Gastroesophageal sphincter (tissue), 4 donors: Measurements from ENCODE around the gene HPS4. TPM values are rescaled to one million over a fixed set of nuclear protein-coding genes. Genes with fewer than 3 reads are reported as not detected.

Experiments
- ATAC-seq: fragments of 150-250 bp; one replicate; pipeline ENCODE4 v1.9.1; 2016; ENCODE audit warnings: mild to moderate bottlenecking, moderate library complexity
- H3K27ac ChIP-seq, 4 donors: fragments of 200-600 bp; sonication (generic) in 3 of 4; 1 replicate in 3 of 4; 2 replicates in 1 of 4; pipeline ENCODE4 v1.5.1; 2016 to 2019
- H3K27me3 ChIP-seq: fragments of 200-600 bp; sonication (generic); one replicate; pipeline ENCODE4 v1.5.1; 2019
- H3K36me3 ChIP-seq, 2 donors: fragments of 200-600 bp; sonication (generic); one replicate each; pipeline ENCODE4 v1.5.1; 2019; ENCODE audit warnings: control low read depth in 1 of 2
- H3K4me1 ChIP-seq, 3 donors: fragments of 200-600 bp; sonication (generic); 1 replicate in 2 of 3; 2 replicates in 1 of 3; pipeline ENCODE4 v1.5.1; 2016 to 2019; ENCODE audit warnings: control low read depth in 2 of 3
- H3K4me3 ChIP-seq, 2 donors: fragments of 200-600 bp; sonication (generic); one replicate each; pipeline ENCODE4 v1.5.1; 2019; ENCODE audit warnings: mild to moderate bottlenecking in 1 of 2, moderate library complexity in 1 of 2
- H3K9me3 ChIP-seq, 3 donors: fragments of 200-600 bp; sonication (generic); one replicate each; pipeline ENCODE4 v1.5.1; 2017 to 2019; ENCODE audit warnings: control low read depth in 2 of 3
- EP300 ChIP-seq: sonication (generic); formaldehyde crosslinking; IDR thresholded peaks from one replicate; pipeline ENCODE4 v1.6.1; 2017; ENCODE audit warnings: antibody characterized with exemption, mild to moderate bottlenecking
- POLR2A ChIP-seq, 2 donors: fragments of 450-650 bp; IDR thresholded peaks; one replicate each; pipeline ENCODE4 v1.6.1; 2017; ENCODE audit warnings: antibody characterized with exemption in 2 of 2, mild to moderate bottlenecking in 2 of 2, moderate library complexity in 1 of 2
- POLR2AphosphoS5 ChIP-seq: sonication (generic); formaldehyde crosslinking; IDR thresholded peaks from one replicate; pipeline ENCODE4 v1.6.1; 2017; ENCODE audit warnings: antibody characterized with exemption
- WGBS, 2 donors: methylation state at CpG; one replicate each; pipeline ENCODE4 v1.1.5; 2018; ENCODE audit warnings: low coverage in 1 of 2; 5-methylcytosine and 5-hydroxymethylcytosine counted together
- total RNA-seq, 4 donors: library from RNA; depleted of rRNA; stranded (reverse); fragments of >200 nt; gene quantifications; one replicate each; pipeline ENCODE4 v1.1.0, GENCODE V29; 2016
- TF ChIP-seq, protein P1 (sequence below), 4 experiments: fragments of 200-600 bp in 2 of 4; fragments of 450-650 bp in 2 of 4; sonication (generic) in 1 of 4; IDR thresholded peaks; one replicate each; pipeline ENCODE4 v1.5.1; 2017 to 2019; ENCODE audit warnings: antibody characterized with exemption in 4 of 4, mild to moderate bottlenecking in 2 of 4, moderate library complexity in 2 of 4

HPS4 gene
- total RNA-seq, 4 donors from 2014 or later: 11.2 to 34.7 (median 20.3) TPM

DNA sequence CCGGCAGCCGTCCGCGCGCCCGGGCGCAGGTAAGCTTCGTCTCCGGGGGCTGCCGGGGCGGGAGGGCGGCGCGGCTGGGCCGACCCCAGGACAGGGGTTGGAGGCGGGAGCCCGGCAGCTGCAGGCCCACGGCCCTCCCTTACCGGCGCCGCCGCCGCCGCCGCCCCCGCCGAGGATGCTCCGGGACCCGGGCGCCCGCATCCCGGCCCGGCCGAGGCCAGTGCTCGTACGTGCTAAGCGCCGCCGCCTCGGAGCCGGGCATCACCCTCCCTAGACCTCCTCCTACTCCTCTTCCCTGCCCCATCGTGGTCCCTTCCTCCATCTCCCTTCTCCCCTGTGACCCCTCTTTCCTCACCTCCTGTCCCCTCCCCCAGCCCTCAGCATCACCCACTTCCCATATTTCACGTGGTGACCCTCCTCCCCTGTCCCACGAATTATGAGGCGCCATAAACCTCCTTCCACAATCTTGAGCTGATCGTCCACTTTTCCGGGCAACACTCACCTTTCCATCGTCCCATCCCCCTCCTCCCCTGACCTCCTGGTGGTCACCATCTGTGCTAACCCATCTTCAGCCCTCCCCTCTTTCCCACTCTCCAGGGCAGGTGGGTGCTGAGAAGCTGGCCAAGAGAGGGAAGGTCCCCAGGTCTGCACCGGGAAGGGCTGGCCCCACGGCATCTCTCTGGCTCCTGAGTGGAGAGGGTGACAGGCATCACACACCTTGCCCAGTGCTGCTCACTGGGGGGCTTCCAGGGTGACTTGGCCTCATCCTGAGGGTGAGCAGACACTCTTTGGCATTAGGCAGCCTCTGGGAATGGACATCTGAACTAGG is 53.9 kb downstream of the HPS4 start:
- TF ChIP-seq, protein P1, sequence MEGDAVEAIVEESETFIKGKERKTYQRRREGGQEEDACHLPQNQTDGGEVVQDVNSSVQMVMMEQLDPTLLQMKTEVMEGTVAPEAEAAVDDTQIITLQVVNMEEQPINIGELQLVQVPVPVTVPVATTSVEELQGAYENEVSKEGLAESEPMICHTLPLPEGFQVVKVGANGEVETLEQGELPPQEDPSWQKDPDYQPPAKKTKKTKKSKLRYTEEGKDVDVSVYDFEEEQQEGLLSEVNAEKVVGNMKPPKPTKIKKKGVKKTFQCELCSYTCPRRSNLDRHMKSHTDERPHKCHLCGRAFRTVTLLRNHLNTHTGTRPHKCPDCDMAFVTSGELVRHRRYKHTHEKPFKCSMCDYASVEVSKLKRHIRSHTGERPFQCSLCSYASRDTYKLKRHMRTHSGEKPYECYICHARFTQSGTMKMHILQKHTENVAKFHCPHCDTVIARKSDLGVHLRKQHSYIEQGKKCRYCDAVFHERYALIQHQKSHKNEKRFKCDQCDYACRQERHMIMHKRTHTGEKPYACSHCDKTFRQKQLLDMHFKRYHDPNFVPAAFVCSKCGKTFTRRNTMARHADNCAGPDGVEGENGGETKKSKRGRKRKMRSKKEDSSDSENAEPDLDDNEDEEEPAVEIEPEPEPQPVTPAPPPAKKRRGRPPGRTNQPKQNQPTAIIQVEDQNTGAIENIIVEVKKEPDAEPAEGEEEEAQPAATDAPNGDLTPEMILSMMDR (IDR thresholded peaks at IDR 0.05): no peak
- TF ChIP-seq POLR2AphosphoS5 (no peak), POLR2A (IDR thresholded peaks at IDR 0.05) (no peak), EP300 (no peak)

DNA sequence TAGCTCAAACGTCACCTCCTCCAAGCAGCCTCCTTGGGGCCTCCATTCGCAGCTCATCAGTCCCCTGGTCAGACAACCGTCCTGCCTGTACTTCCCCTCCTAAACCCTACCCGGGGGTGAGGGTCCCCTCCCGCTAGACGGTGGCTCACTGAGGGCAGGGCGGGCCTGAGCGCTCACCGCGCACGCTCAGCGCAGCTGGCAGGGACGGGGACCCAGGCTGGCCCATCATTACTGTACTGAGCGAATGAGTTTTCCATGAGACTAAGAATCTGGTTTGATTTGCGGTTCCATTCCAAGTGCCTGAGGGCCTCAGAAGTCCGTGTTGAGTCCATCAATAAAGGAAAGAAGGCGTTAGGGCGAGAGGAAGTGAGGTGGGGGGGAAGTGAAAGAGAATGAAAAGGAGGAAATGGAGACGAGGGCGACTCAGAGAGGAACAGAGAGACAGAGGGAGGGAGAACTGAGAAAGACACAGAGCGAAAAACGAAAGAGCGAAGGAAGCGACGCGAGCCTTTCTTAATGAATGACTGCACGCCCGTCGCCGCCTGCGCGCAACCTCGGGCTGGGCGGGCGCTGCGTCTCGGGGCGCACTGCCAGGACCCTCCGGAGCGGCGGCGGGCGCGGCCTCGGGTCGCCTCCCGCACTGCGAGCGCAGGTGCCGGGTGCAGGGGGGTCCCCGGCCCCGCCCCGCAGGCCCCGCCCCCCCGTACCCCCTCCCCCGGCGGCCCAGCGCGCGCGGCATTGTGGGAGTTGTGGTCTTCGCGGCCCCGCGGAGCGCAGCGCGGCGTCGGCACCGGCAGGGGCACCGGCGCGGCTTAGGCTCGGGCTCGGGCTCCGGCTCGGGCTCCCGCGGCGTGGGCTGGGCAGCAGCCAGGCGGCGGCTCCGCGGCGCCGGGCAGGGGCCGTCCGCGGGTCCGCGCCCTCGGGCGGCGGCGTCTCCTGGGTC is 54.8 kb downstream of the HPS4 start, which contains the start of gene ASPHD2:
Gene ASPHD2 (plus strand): TSS at position 746 of the 943 bp plus-strand sequence. CDS start 4,356 bp downstream, outside the sequence.
- ATAC-seq: peak; percentile 82
- TF ChIP-seq POLR2A (IDR thresholded peaks at IDR 0.05) (no peak), EP300 (no peak), POLR2AphosphoS5 (no peak)
- TF ChIP-seq, protein P1 (IDR thresholded peaks at IDR 0.05): no peak
- Histone ChIP-seq H3K4me1 (peaks cover 0 to 20% (median 6%) of the 10 kb centered on the region in 3 donors), H3K4me3 (peak within 1 kb of the TSS; percentile 19 to 57), H3K27ac (peak within 1 kb of the TSS in 3 of 4 donors; percentile 62 to 75 (median 72)), H3K9me3 (no peaks in the 10 kb centered on the region), H3K36me3 (no peaks in the 10 kb centered on the region), H3K27me3 (peaks cover 20% of the 10 kb centered on the region)
- WGBS, 2 donors: 0 to 1% methylated on average over 28 to 29 of the region's 96 CpGs

More for the DNA sequence above, 53.9 kb downstream of the HPS4 start:
- H3K9me3 ChIP-seq: no peaks in the 10 kb centered on the region
- H3K27ac ChIP-seq: peak overlapping the region in 2 of 4 donors; percentile 53 to 75
- H3K27me3 ChIP-seq: peaks cover 26% of the 10 kb centered on the region
- H3K4me1 ChIP-seq: peaks cover 0 to 20% (median 6%) of the 10 kb centered on the region in 3 donors
- 5 to 16% methylated on average over 15 to 18 of the region's 50 CpGs for WGBS, 2 donors
- H3K4me3 ChIP-seq: peak overlapping the region; percentile 3 to 57
- H3K36me3 ChIP-seq: no peaks in the 10 kb centered on the region
- ATAC-seq: peak; percentile 21

DNA sequence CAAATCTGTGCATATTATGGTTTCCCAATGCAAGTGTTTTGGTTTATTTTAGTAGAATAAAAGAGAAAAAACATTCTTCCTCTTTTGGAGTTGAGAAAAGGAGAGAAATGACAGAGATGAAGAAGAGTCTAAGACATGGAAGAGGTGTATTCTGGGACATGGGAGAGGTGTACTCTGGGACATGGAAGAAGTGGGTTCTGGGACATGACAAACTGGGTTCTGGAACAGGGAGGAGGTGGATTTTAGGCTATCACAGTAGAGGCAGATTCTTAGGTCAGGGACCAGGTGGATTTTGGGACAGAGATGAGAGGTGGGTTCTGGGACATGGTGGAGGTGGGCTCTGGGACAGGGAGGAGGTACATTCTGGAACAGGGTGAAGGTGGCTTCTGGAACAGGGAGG is 56.7 kb downstream of the HPS4 start:
- no peak for ATAC-seq
- Histone ChIP-seq H3K4me3 (no peak overlapping the region), H3K27me3 (peaks cover 2% of the 10 kb centered on the region), H3K36me3 (no peaks in the 10 kb centered on the region), H3K9me3 (peaks cover 0 to 14% (median 0%) of the 10 kb centered on the region in 3 donors), H3K27ac (no peak overlapping the region), H3K4me1 (peaks cover 0 to 20% (median 6%) of the 10 kb centered on the region in 3 donors)
- no peak for TF ChIP-seq EP300
- no peak for TF ChIP-seq POLR2AphosphoS5
- TF ChIP-seq, protein P1 (IDR thresholded peaks at IDR 0.05): no peak
- no peak for TF ChIP-seq POLR2A (IDR thresholded peaks at IDR 0.05)

DNA sequence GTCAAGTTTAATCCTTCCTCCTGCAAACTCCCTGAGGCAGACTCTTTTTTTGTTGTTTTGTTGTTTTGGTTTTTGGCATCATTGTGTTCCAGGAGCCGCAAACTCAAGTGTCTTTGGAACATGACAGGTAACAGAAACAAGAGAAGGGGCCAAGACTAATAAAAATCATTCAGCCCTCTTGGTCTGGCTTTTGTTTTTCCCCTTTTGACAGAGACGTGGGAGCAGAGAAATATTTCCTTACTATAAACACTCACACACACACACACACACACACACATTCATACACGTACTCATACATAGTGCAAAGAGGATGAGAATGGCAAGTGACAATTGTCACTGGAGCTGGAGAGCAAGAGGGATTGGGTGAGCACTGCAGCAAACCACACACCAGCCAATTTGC is 65.0 kb downstream of the HPS4 start:
- TF ChIP-seq POLR2AphosphoS5: no peak
- TF ChIP-seq, protein P1 (IDR thresholded peaks at IDR 0.05): no peak
- no peak for TF ChIP-seq EP300
- TF ChIP-seq POLR2A (IDR thresholded peaks at IDR 0.05): no peak
- H3K4me1 ChIP-seq: peaks cover 0 to 24% (median 0%) of the 10 kb centered on the region in 3 donors
- H3K27ac ChIP-seq: no peak overlapping the region
- H3K4me3 ChIP-seq: no peak overlapping the region
- peaks cover 45% of the 10 kb centered on the region for H3K27me3 ChIP-seq
- no peaks in the 10 kb centered on the region for H3K36me3 ChIP-seq
- ATAC-seq: no peak
- peaks cover 0 to 13% (median 0%) of the 10 kb centered on the region in 3 donors for H3K9me3 ChIP-seq
- 19 to 39% methylated on average over 3 of the region's 3 CpGs for WGBS, 2 donors
